HS-5 (cell line): ENCODE data around the gene TARM1.

Experiments
- DNase-seq: peaks from one replicate; pipeline ENCODE4 v3.0.0-alpha.2; 2012; ENCODE audit warnings: low read depth

Gene TARM1

GRCh38 chr19:54030895-54031586 lies 50.1 kb downstream of the TARM1 start:
- DNase-seq, result no peak

GRCh38 chr19:54029930-54030490 lies 51.2 kb downstream of the TARM1 start:
- DNase-seq, result no peak

- no peak for DNase-seq
Observed at GRCh38 chr19:54029301-54029700, 51.9 kb downstream of the TARM1 start.

- DNase-seq, result no peak
Observed at GRCh38 chr19:54026656-54027055, 54.5 kb downstream of the TARM1 start.

GRCh38 chr19:54024660-54025059 lies 56.5 kb downstream of the TARM1 start:
- no peak for DNase-seq

- no peak for DNase-seq
Observed at GRCh38 chr19:54023191-54023590, 58.0 kb downstream of the TARM1 start.

GRCh38 chr19:54021932-54022331 lies 59.2 kb downstream of the TARM1 start:
- no peak for DNase-seq

- no peak for DNase-seq
Observed at GRCh38 chr19:54021363-54021762, 59.8 kb downstream of the TARM1 start.
